ENCODE measurements around the gene STX1B. TPM values are rescaled to one million over a fixed set of nuclear protein-coding genes. Genes with fewer than 3 reads are reported as not detected.

The STX1B gene
- total RNA-seq, 1 experiment from 2014 or later, result 15.9 TPM

GRCh38 chr16:30995927-30996323 is 14.5 kb downstream of the STX1B start (continued):
- TF ChIP-seq TEAD1 (CRISPR knock-in tag; IDR thresholded peaks at IDR 0.05) (no peak), IRF1 (CRISPR knock-in tag; IDR thresholded peaks at IDR 0.05) (no peak), MYBL2 (CRISPR knock-in tag; IDR thresholded peaks at IDR 0.05) (no peak), ZNF317 (CRISPR knock-in tag; IDR thresholded peaks at IDR 0.05; ENCODE audit: borderline replicate concordance, low read depth) (no peak), TEAD4 (CRISPR knock-in tag; IDR thresholded peaks at IDR 0.05) (no peak), SMAD4 (CRISPR knock-in tag; IDR thresholded peaks at IDR 0.05) (no peak), NR1H2 (CRISPR knock-in tag; IDR thresholded peaks at IDR 0.05) (no peak), ZNF425 (CRISPR knock-in tag; conservative IDR thresholded peaks at IDR 0.05) (no peak), CREB1 (CRISPR knock-in tag; IDR thresholded peaks at IDR 0.05) (no peak)

- DNase-seq (ENCODE audit: low spot score), result no peak
- ChIA-PET CTCF (interaction anchor here (1.2 to 8.2 kb wide), 2 partner anchors 7 to 149 kb away, joined by 3 to 79 read pairs; partner anchors contain the start of gene HSD3B7), POLR2A (interaction anchor here (0.6 to 1.0 kb wide), 2 partner anchors 19 to 110 kb away, joined by 3 read pairs; no protein-coding TSS in a partner anchor)
- Mint-ChIP-seq H3K4me1 (peaks cover 12% of the 10 kb centered on the region), H3K27me3 (ENCODE audit: low read depth) (peaks cover 3% of the 10 kb centered on the region; the same call in 1 of the 2 replicates), H3K36me3 (no peaks in the 10 kb centered on the region), H3K27ac (peak overlapping the region; percentile 26), H3K4me3 (no peak overlapping the region), H3K9me3 (no peaks in the 10 kb centered on the region)
- TF ChIP-seq IRF2 (CRISPR knock-in tag; IDR thresholded peaks at IDR 0.05; ENCODE audit: borderline replicate concordance, low read depth) (no peak), CDX4 (CRISPR knock-in tag; IDR thresholded peaks at IDR 0.05; ENCODE audit: borderline replicate concordance) (no peak), GRHL2 (CRISPR knock-in tag; IDR thresholded peaks at IDR 0.05; ENCODE audit: insufficient replicate concordance, severe bottlenecking) (no peak), AR (CRISPR knock-in tag; IDR thresholded peaks at IDR 0.05) (no peak), MYBL2 (CRISPR knock-in tag; IDR thresholded peaks at IDR 0.05) (no peak), ZNF671 (CRISPR knock-in tag; IDR thresholded peaks at IDR 0.05) (no peak), ZNF219 (CRISPR knock-in tag; IDR thresholded peaks at IDR 0.05; ENCODE audit: borderline replicate concordance) (no peak), ZBTB43 (CRISPR knock-in tag; IDR thresholded peaks at IDR 0.05) (no peak)
- no peak for ATAC-seq
These were observed 17.3 kb downstream of the STX1B start for GRCh38 chr16:30992931-30993816.

Measured in WTC11 (cell line).